IPS DF 4.7 (cell line): ENCODE data around the gene CNDP1.
"Not testable (repeated sequence)": the region's sequence is repeated elsewhere in the genome, so short reads cannot be mapped to it uniquely, and the experiment has no call there.

Source experiments
- DNase-seq: peaks from one replicate; pipeline ENCODE4 v3.0.0-alpha.2; 2013; ENCODE audit warnings: low spot score; ENCODE audit errors: extremely low read depth

CNDP1 gene

GRCh38 chr18:74520096-74520833 is 14.0 kb upstream of the CNDP1 start:
- DNase-seq = no peak

GRCh38 chr18:74521068-74521725 is 13.1 kb upstream of the CNDP1 start:
- DNase-seq = no peak

- no peak for DNase-seq
These were observed 11.4 kb upstream of the CNDP1 start for GRCh38 chr18:74522635-74523548.

- no peak for DNase-seq
These were observed 10.2 kb upstream of the CNDP1 start for GRCh38 chr18:74524097-74524496.

- not testable (repeated sequence) for DNase-seq
These were observed 9.4 kb upstream of the CNDP1 start for GRCh38 chr18:74524915-74525314.

GRCh38 chr18:74525741-74526140 is 8.6 kb upstream of the CNDP1 start:
- DNase-seq = no peak

- DNase-seq = no peak
These were observed 7.8 kb upstream of the CNDP1 start for GRCh38 chr18:74526488-74526887.

- DNase-seq = no peak
These were observed 5.8 kb upstream of the CNDP1 start for GRCh38 chr18:74528478-74528877.

- no peak for DNase-seq
These were observed 5.4 kb upstream of the CNDP1 start for GRCh38 chr18:74528913-74529312.

GRCh38 chr18:74529378-74529777 is 4.9 kb upstream of the CNDP1 start:
- DNase-seq = no peak

GRCh38 chr18:74529811-74530583 is 4.3 kb upstream of the CNDP1 start:
- no peak for DNase-seq

- DNase-seq = no peak
These were observed 3.8 kb upstream of the CNDP1 start for GRCh38 chr18:74530584-74530862.

- DNase-seq = no peak
These were observed 3.3 kb upstream of the CNDP1 start for GRCh38 chr18:74531043-74531442.

- DNase-seq = no peak
These were observed 1.7 kb upstream of the CNDP1 start for GRCh38 chr18:74532511-74533025.

- no peak for DNase-seq
These were observed 634 bp upstream of the CNDP1 start for GRCh38 chr18:74533666-74534065.

- DNase-seq = no peak
These were observed 815 bp downstream of the CNDP1 start for GRCh38 chr18:74534981-74535649.

- DNase-seq = no peak
These were observed 5.0 kb downstream of the CNDP1 start for GRCh38 chr18:74539289-74539688.

- no peak for DNase-seq
These were observed 6.5 kb downstream of the CNDP1 start for GRCh38 chr18:74540652-74541421.

GRCh38 chr18:74541703-74542555 is 7.6 kb downstream of the CNDP1 start:
- DNase-seq = no peak
